HepG2 (cell line): ENCODE data around the gene MYH7. TPM values are rescaled to one million over a fixed set of nuclear protein-coding genes. Genes with fewer than 3 reads are reported as not detected.
A peak's percentile ranks its signal among the peaks of the same experiment; 100 is the strongest.

Source experiments
- ARNT2 ChIP-seq: sonication (generic); formaldehyde crosslinking; IDR thresholded peaks from 2 replicates; pipeline ENCODE4 v1.8.0; 2022; ENCODE audit warnings: mild to moderate bottlenecking, low read depth, missing genetic modification reagents, moderate library complexity
- ERF ChIP-seq: IDR thresholded peaks from 2 replicates; pipeline ENCODE4 v1.6.1; 2018; ENCODE audit warnings: missing biosample characterization, missing genetic modification reagents
- FOXA1 ChIP-seq, 2 experiments: fragments of 450-650 bp in 1 of 2; sonication (generic) in 1 of 2; formaldehyde crosslinking in 1 of 2; IDR thresholded peaks; 2 replicates each; pipeline versions ENCODE4 v1.4.0 to v1.6.1; 2016 to 2020; ENCODE audit warnings: missing genetic modification reagents in 1 of 2
- FOXP1 ChIP-seq, 2 experiments: fragments of 450-650 bp in 1 of 2; IDR thresholded peaks; 2 replicates each; pipeline ENCODE4 v1.6.1; 2017 to 2018; ENCODE audit warnings: antibody characterized with exemption in 1 of 2
- PAF1 ChIP-seq: IDR thresholded peaks from 2 replicates; pipeline ENCODE4 v1.6.1; 2016; ENCODE audit warnings: missing genetic modification reagents, missing compliant biosample characterization
- ZFP36 ChIP-seq: fragments of 150-350 bp; IDR thresholded peaks from 2 replicates; pipeline ENCODE4 v1.6.1; 2018; ENCODE audit warnings: borderline replicate concordance, low read length, low read depth; ENCODE audit not compliant: partially characterized antibody
- ZNF530 ChIP-seq: sonication (generic); formaldehyde crosslinking; IDR thresholded peaks from 2 replicates; pipeline ENCODE4 v1.5.0; 2020; ENCODE audit warnings: low read depth, mild to moderate bottlenecking, missing genetic modification reagents
- ZNF549 ChIP-seq: sonication (generic); formaldehyde crosslinking; IDR thresholded peaks from 2 replicates; pipeline ENCODE4 v1.5.0; 2020; ENCODE audit warnings: missing genetic modification reagents
- polyA plus RNA-seq, 8 experiments: library from polyadenylated mRNA; depleted of rRNA in 3 of 8; stranded (reverse) in 7 of 8; unstranded in 1 of 8; fragments of >200 nt; fragmentation: Illumina TruSeq in 4 of 8; extraction: Trizol in 4 of 8; gene quantifications; 2 replicates each; pipeline versions ENCODE4 v1.2.1 to v1.2.3, GENCODE V29; 2011 to 2016; ENCODE audit warnings: low read depth in 4 of 8, missing spikeins in 1 of 8, mixed read lengths in 1 of 8; ENCODE audit not compliant: insufficient read depth in 1 of 8
- total RNA-seq, 5 experiments: library from RNA; depleted of rRNA; stranded (reverse); fragments of >200 nt; fragmentation: Illumina TruSeq; extraction: Trizol; gene quantifications; 2 replicates each; pipeline ENCODE4 v1.2.3, GENCODE V29; 2016; ENCODE audit warnings: low read depth in 1 of 5
- TF ChIP-seq, protein P1 (sequence below), 2 experiments: sonication (generic) in 1 of 2; formaldehyde crosslinking in 1 of 2; IDR thresholded peaks; 2 replicates each; pipeline versions ENCODE4 v1.6.1 to v1.9.0; 2014 to 2022; ENCODE audit warnings: antibody characterized with exemption in 1 of 2, borderline replicate concordance in 1 of 2, inconsistent platforms in 1 of 2, low read depth in 1 of 2, missing genetic modification reagents in 1 of 2
- TF ChIP-seq, protein P2 (sequence below): sonication (generic); formaldehyde crosslinking; conservative IDR thresholded peaks from 2 replicates; pipeline ENCODE4 v1.8.0; 2022; ENCODE audit warnings: mild to moderate bottlenecking, moderate library complexity, missing genetic modification reagents
- TF ChIP-seq, protein P3 (sequence below): sonication (generic); formaldehyde crosslinking; IDR thresholded peaks from 2 replicates; pipeline ENCODE4 v1.5.0; 2020; ENCODE audit warnings: missing genetic modification reagents, mild to moderate bottlenecking, borderline replicate concordance
- TF ChIP-seq, protein P4 (sequence below): sonication (generic); formaldehyde crosslinking; IDR thresholded peaks from 2 replicates; pipeline ENCODE4 v1.8.1; 2022; ENCODE audit warnings: mild to moderate bottlenecking, missing genetic modification reagents
- TF ChIP-seq, protein P5 (sequence below): sonication (generic); formaldehyde crosslinking; IDR thresholded peaks from 2 replicates; pipeline ENCODE4 v1.8.0; 2022; ENCODE audit warnings: mild to moderate bottlenecking, missing genetic modification reagents; ENCODE audit not compliant: insufficient replicate concordance
- TF ChIP-seq, protein P6 (sequence below): sonication (generic); formaldehyde crosslinking; IDR thresholded peaks from 2 replicates; pipeline ENCODE4 v1.9.0; 2022; ENCODE audit warnings: low read depth, missing genetic modification reagents

The MYH7 gene
- total and polyA plus RNA-seq, 2 of the 13 experiments (the other 11 are each of a cell fraction or from before 2014, with no cell fraction given) = 0.04 TPM; not detected in 1

DNA sequence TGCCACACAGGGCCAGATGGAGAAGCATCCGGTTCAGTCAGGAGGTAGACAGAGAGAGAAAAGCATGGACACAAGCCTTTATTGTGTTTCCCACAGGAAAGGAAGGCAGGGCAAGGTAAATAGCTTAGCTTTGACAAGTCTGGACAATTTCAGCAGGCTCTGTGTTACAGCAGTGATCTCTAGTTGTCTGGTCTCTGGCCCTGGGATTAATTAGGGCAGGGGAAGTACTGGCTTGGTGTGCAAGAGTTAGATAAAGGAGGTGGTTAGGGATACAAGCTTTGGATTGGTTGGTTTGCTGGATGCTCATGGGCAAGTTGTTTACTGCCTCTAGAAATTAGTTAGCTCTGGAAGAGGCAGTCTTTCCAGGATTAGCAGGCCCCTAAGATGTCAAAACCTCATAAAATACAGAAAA is 19.0 kb upstream of the MYH7 start (continued):
- TF ChIP-seq, protein P1, sequence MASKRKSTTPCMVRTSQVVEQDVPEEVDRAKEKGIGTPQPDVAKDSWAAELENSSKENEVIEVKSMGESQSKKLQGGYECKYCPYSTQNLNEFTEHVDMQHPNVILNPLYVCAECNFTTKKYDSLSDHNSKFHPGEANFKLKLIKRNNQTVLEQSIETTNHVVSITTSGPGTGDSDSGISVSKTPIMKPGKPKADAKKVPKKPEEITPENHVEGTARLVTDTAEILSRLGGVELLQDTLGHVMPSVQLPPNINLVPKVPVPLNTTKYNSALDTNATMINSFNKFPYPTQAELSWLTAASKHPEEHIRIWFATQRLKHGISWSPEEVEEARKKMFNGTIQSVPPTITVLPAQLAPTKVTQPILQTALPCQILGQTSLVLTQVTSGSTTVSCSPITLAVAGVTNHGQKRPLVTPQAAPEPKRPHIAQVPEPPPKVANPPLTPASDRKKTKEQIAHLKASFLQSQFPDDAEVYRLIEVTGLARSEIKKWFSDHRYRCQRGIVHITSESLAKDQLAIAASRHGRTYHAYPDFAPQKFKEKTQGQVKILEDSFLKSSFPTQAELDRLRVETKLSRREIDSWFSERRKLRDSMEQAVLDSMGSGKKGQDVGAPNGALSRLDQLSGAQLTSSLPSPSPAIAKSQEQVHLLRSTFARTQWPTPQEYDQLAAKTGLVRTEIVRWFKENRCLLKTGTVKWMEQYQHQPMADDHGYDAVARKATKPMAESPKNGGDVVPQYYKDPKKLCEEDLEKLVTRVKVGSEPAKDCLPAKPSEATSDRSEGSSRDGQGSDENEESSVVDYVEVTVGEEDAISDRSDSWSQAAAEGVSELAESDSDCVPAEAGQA (IDR thresholded peaks at IDR 0.05; ENCODE audit: low read depth) = no peak
- TF ChIP-seq, protein P1 (CRISPR knock-in tag; IDR thresholded peaks at IDR 0.05; ENCODE audit: borderline replicate concordance) = no peak
- TF ChIP-seq, protein P2, sequence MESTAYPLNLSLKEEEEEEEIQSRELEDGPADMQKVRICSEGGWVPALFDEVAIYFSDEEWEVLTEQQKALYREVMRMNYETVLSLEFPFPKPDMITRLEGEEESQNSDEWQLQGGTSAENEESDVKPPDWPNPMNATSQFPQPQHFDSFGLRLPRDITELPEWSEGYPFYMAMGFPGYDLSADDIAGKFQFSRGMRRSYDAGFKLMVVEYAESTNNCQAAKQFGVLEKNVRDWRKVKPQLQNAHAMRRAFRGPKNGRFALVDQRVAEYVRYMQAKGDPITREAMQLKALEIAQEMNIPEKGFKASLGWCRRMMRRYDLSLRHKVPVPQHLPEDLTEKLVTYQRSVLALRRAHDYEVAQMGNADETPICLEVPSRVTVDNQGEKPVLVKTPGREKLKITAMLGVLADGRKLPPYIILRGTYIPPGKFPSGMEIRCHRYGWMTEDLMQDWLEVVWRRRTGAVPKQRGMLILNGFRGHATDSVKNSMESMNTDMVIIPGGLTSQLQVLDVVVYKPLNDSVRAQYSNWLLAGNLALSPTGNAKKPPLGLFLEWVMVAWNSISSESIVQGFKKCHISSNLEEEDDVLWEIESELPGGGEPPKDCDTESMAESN (CRISPR knock-in tag) = no peak
- TF ChIP-seq FOXP1 (IDR thresholded peaks at IDR 0.05) (no peak), FOXP1 (CRISPR knock-in tag; IDR thresholded peaks at IDR 0.05) (peak; percentile 52; the same call in 1 of the 2 replicates), ERF (CRISPR knock-in tag) (0 out of 2 replicates have a peak, but pooled peaks have one; percentile 46), FOXA1 (IDR thresholded peaks at IDR 0.05) (no peak), FOXA1 (CRISPR knock-in tag; IDR thresholded peaks at IDR 0.05) (peak; percentile 72; the same call in 1 of the 2 replicates), ZNF530 (CRISPR knock-in tag) (no peak), ZNF549 (CRISPR knock-in tag) (no peak), PAF1 (CRISPR knock-in tag) (no peak), ZFP36 (no peak), ARNT2 (CRISPR knock-in tag) (no peak)
- TF ChIP-seq, protein P3, sequence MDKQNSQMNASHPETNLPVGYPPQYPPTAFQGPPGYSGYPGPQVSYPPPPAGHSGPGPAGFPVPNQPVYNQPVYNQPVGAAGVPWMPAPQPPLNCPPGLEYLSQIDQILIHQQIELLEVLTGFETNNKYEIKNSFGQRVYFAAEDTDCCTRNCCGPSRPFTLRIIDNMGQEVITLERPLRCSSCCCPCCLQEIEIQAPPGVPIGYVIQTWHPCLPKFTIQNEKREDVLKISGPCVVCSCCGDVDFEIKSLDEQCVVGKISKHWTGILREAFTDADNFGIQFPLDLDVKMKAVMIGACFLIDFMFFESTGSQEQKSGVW (CRISPR knock-in tag) = no peak
- TF ChIP-seq, protein P4, sequence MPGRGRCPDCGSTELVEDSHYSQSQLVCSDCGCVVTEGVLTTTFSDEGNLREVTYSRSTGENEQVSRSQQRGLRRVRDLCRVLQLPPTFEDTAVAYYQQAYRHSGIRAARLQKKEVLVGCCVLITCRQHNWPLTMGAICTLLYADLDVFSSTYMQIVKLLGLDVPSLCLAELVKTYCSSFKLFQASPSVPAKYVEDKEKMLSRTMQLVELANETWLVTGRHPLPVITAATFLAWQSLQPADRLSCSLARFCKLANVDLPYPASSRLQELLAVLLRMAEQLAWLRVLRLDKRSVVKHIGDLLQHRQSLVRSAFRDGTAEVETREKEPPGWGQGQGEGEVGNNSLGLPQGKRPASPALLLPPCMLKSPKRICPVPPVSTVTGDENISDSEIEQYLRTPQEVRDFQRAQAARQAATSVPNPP (CRISPR knock-in tag) = no peak
- TF ChIP-seq, protein P5, sequence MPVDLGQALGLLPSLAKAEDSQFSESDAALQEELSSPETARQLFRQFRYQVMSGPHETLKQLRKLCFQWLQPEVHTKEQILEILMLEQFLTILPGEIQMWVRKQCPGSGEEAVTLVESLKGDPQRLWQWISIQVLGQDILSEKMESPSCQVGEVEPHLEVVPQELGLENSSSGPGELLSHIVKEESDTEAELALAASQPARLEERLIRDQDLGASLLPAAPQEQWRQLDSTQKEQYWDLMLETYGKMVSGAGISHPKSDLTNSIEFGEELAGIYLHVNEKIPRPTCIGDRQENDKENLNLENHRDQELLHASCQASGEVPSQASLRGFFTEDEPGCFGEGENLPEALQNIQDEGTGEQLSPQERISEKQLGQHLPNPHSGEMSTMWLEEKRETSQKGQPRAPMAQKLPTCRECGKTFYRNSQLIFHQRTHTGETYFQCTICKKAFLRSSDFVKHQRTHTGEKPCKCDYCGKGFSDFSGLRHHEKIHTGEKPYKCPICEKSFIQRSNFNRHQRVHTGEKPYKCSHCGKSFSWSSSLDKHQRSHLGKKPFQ (CRISPR knock-in tag) = no peak
- TF ChIP-seq, protein P6, sequence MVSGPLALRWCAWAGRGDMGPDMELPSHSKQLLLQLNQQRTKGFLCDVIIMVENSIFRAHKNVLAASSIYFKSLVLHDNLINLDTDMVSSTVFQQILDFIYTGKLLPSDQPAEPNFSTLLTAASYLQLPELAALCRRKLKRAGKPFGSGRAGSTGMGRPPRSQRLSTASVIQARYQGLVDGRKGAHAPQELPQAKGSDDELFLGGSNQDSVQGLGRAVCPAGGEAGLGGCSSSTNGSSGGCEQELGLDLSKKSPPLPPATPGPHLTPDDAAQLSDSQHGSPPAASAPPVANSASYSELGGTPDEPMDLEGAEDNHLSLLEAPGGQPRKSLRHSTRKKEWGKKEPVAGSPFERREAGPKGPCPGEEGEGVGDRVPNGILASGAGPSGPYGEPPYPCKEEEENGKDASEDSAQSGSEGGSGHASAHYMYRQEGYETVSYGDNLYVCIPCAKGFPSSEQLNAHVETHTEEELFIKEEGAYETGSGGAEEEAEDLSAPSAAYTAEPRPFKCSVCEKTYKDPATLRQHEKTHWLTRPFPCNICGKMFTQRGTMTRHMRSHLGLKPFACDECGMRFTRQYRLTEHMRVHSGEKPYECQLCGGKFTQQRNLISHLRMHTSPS (CRISPR knock-in tag) = no peak
